ENCODE measurements around the gene MRPS35.

- TF ChIP-seq EZH2 (IDR thresholded peaks at IDR 0.05) (no peak), POLR2AphosphoS5 (IDR thresholded peaks at IDR 0.05; ENCODE audit: borderline replicate concordance, low read depth, low read length) (no peak), FOXP2 (optimal IDR thresholded peaks at IDR 0.05; ENCODE audit: control extremely low read depth, extremely low read length, insufficient read depth) (no peak)
These were observed 1.3 kb upstream of the MRPS35 start for GRCh38 chr12:27709212-27709931.
